Motor neuron (in vitro differentiated cells): ENCODE results near the gene TMEM222. TPM values are rescaled to one million over a fixed set of nuclear protein-coding genes. Genes with fewer than 3 reads are reported as not detected.

ENCODE experiments used
- ATAC-seq, 8 experiments: fragments of 200-7000 bp; cut with Tn5 transposase; replicated peaks in 6 of 8; 2 replicates each; pipeline ENCODE4 v1.8.0; 2021; ENCODE audit warnings: mild to moderate bottlenecking in 8 of 8, moderate library complexity in 8 of 8
- H3K27ac ChIP-seq, 2 donors: fragments of 250-450 bp; sonication (Bioruptor Pico); 2 replicates each; pipeline ENCODE4 v1.9.0; 2021; ENCODE audit warnings: antibody characterized with exemption in 2 of 2, mild to moderate bottlenecking in 2 of 2, moderate library complexity in 1 of 2
- H3K4me1 ChIP-seq, 2 donors: fragments of 250-450 bp; sonication (Bioruptor Pico); replicated peaks in 1 of 2; 2 replicates each; pipeline ENCODE4 v1.6.1; 2021; ENCODE audit warnings: antibody characterized with exemption in 2 of 2, mild to moderate bottlenecking in 2 of 2, moderate library complexity in 1 of 2
- H3K4me3 ChIP-seq, 5 donors: fragments of 250-450 bp; sonication (Bioruptor Pico); 2 replicates each; pipeline ENCODE4 v1.9.0; 2021; ENCODE audit warnings: antibody characterized with exemption in 5 of 5, mild to moderate bottlenecking in 5 of 5, moderate library complexity in 4 of 5
- WGBS, 10 experiments: fragments of 450-650 bp; shearing (Covaris generic); methylation state at CpG; one replicate each; pipeline ENCODE4 v1.0.0; 2022; 5-methylcytosine and 5-hydroxymethylcytosine counted together
- in situ Hi-C, 9 experiments: fragments of 400-800 bp; cut with MboI; loops; one replicate each; pipeline ENCODE4 v1.15.0; 2021; ENCODE audit warnings: low sequenced_read_pairs in 9 of 9, low pct_unique_long_range_greater_than_20kb in 2 of 9; ENCODE audit not compliant: unreplicated experiment in 9 of 9
- total RNA-seq, 8 experiments: library from RNA; unstranded; fragments of 300-600 nt; gene quantifications; 2 replicates each; pipeline versions ENCODE4 v1.2.3 to v1.2.4, GENCODE V29; 2022

Gene TMEM222
- total RNA-seq, 8 experiments from 2014 or later: 27.0 to 57.4 (median 38.0) TPM

- H3K4me1 ChIP-seq: peaks cover 4 to 36% of the 10 kb centered on the region in 2 donors
- in situ Hi-C loops: no loop called here
- 93 to 100% (median 100%) methylated on average over 1 to 8 of the region's 8 CpGs; no CpG with 5 or more reads in 3 of the 10 experiments for WGBS, 10 experiments
- H3K4me3 ChIP-seq: no peak overlapping the region
- H3K27ac ChIP-seq: no peak overlapping the region
- no peak for ATAC-seq
Measured at GRCh38 chr1:27346357-27346756, 24.4 kb downstream of the TMEM222 start.

GRCh38 chr1:27346991-27347624 lies 25.1 kb downstream of the TMEM222 start:
- 58 to 94% (median 83%) methylated on average over 2 to 12 of the region's 14 CpGs; no CpG with 5 or more reads in 3 of the 10 experiments for WGBS, 10 experiments
- H3K4me1 ChIP-seq: peaks cover 5 to 31% of the 10 kb centered on the region in 2 donors
- ATAC-seq: no peak
- no peak overlapping the region for H3K4me3 ChIP-seq
- H3K27ac ChIP-seq: no peak overlapping the region
- in situ Hi-C loops: no loop called here

GRCh38 chr1:27348861-27349783 lies 27.2 kb downstream of the TMEM222 start:
- in situ Hi-C loops: no loop called here
- 28 to 100% (median 52%) methylated on average over 2 to 16 of the region's 51 CpGs; no CpG with 5 or more reads in 1 of the 10 experiments for WGBS, 10 experiments
- peak; percentile 34 to 81 (median 53) for ATAC-seq
- Histone ChIP-seq H3K4me3 (peak overlapping the region; percentile 19 to 32 (median 27)), H3K4me1 (peaks cover 5 to 22% of the 10 kb centered on the region in 2 donors), H3K27ac (no peak overlapping the region)

GRCh38 chr1:27349784-27350662 lies 28.1 kb downstream of the TMEM222 start:
- H3K27ac ChIP-seq: no peak overlapping the region
- WGBS, 10 experiments: 15 to 68% (median 53%) methylated on average over 3 to 15 of the region's 84 CpGs; no CpG with 5 or more reads in 3 of the 10 experiments
- H3K4me3 ChIP-seq: peak overlapping the region; percentile 19 to 32 (median 27)
- in situ Hi-C loops: no loop called here
- peaks cover 5 to 22% of the 10 kb centered on the region in 2 donors for H3K4me1 ChIP-seq
- ATAC-seq: peak; percentile 40 to 93 (median 76)

- 6 to 40% (median 17%) methylated on average over 2 to 28 of the region's 62 CpGs; no CpG with 5 or more reads in 6 of the 10 experiments for WGBS, 10 experiments
- H3K4me1 ChIP-seq: peaks cover 5 to 22% of the 10 kb centered on the region in 2 donors
- H3K4me3 ChIP-seq: peak overlapping the region in 2 of 5 donors; percentile 25 to 32
- peak in 7 of 8 experiments; percentile 4 to 79 (median 66) for ATAC-seq
- in situ Hi-C loops: no loop called here
- peak overlapping the region in 1 of 2 donors; percentile 37 for H3K27ac ChIP-seq
Measured at GRCh38 chr1:27350663-27351540, 28.9 kb downstream of the TMEM222 start.

GRCh38 chr1:27351541-27352107 lies 29.7 kb downstream of the TMEM222 start:
- Histone ChIP-seq H3K27ac (no peak overlapping the region), H3K4me3 (peak overlapping the region in 2 of 5 donors; percentile 25 to 32), H3K4me1 (peaks cover 5 to 22% of the 10 kb centered on the region in 2 donors)
- no peak for ATAC-seq
- WGBS, 10 experiments: 20 to 85% (median 44%) methylated on average over 1 to 6 of the region's 8 CpGs; no CpG with 5 or more reads in 5 of the 10 experiments
- in situ Hi-C loops: no loop called here

- ATAC-seq: no peak
- no peak overlapping the region for H3K27ac ChIP-seq
- H3K4me1 ChIP-seq: peaks cover 5 to 25% of the 10 kb centered on the region in 2 donors
- no peak overlapping the region for H3K4me3 ChIP-seq
- 80 to 97% (median 95%) methylated on average over 3 to 11 of the region's 13 CpGs; no CpG with 5 or more reads in 7 of the 10 experiments for WGBS, 10 experiments
- in situ Hi-C loops: no loop called here
Measured at GRCh38 chr1:27353166-27353565, 31.2 kb downstream of the TMEM222 start.

GRCh38 chr1:27353629-27354028 lies 31.7 kb downstream of the TMEM222 start:
- in situ Hi-C loops: no loop called here
- 86% methylated on average over 1 of the region's 3 CpGs; no CpG with 5 or more reads in 9 of the 10 experiments for WGBS, 10 experiments
- no peak overlapping the region for H3K4me3 ChIP-seq
- no peak for ATAC-seq
- H3K4me1 ChIP-seq: peaks cover 5 to 25% of the 10 kb centered on the region in 2 donors
- H3K27ac ChIP-seq: no peak overlapping the region

GRCh38 chr1:27355683-27356082 lies 33.7 kb downstream of the TMEM222 start:
- in situ Hi-C loops: no loop called here
- ATAC-seq: no peak
- peaks cover 7 to 18% of the 10 kb centered on the region in 2 donors for H3K4me1 ChIP-seq
- H3K27ac ChIP-seq: no peak overlapping the region
- WGBS, 10 experiments: 40 to 100% (median 94%) methylated on average over 1 to 5 of the region's 5 CpGs; no CpG with 5 or more reads in 4 of the 10 experiments
- no peak overlapping the region for H3K4me3 ChIP-seq

GRCh38 chr1:27356277-27356618 lies 34.3 kb downstream of the TMEM222 start:
- in situ Hi-C loops: no loop called here
- ATAC-seq: no peak
- no peak overlapping the region for H3K27ac ChIP-seq
- no peak overlapping the region for H3K4me3 ChIP-seq
- H3K4me1 ChIP-seq: peaks cover 5 to 14% of the 10 kb centered on the region in 2 donors
- WGBS, 10 experiments: 80 to 100% (median 94%) methylated on average over 1 to 7 of the region's 13 CpGs; no CpG with 5 or more reads in 5 of the 10 experiments

GRCh38 chr1:27356619-27357280 lies 34.8 kb downstream of the TMEM222 start:
- 88 to 100% (median 100%) methylated on average over 1 to 3 of the region's 37 CpGs; no CpG with 5 or more reads in 7 of the 10 experiments for WGBS, 10 experiments
- ATAC-seq: peak in 2 of 8 experiments; percentile 74 to 79
- no peak overlapping the region for H3K27ac ChIP-seq
- in situ Hi-C loops: no loop called here
- H3K4me1 ChIP-seq: peaks cover 3 to 10% of the 10 kb centered on the region in 2 donors
- no peak overlapping the region for H3K4me3 ChIP-seq
